Measurements from ENCODE around the gene ATP11A. TPM values are rescaled to one million over a fixed set of nuclear protein-coding genes. Genes with fewer than 3 reads are reported as not detected.

ATP11A gene
- total and polyA plus RNA-seq, 2 experiments from 2014 or later: 12.3 to 52.6 TPM

DNA sequence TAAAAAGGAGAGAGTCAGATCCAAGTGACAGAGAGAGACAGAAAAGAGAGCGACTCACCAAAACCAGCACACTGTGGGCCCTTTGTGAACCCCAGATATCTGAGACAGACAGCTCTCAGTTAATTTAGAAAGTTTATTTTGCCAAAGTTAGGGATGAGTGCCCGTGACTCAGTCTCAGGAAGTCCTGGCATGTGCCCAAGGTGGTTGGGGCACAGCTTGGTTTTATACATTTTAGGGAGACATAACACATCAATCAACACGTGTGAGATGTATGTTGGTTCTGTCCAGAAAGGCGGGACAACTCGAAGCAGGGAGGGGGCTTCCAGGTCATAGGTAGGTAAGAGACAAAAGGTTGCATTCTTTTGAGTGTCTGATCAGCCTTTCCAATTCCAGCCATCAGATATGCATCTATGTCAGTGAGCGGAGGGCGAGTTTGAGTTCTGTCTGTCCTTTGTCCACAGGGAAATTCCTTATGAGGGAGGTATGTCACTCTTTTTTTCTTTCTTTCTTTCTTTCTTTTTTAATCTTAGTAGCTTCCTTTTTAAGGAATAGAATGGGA lies 37.2 kb upstream of the ATP11A start:
- Mint-ChIP-seq H3K27me3 (ENCODE audit: insufficient read depth, low read depth, poor library complexity) (peaks cover 15% of the 10 kb centered on the region), H3K36me3 (ENCODE audit: low read depth) (no peaks in the 10 kb centered on the region), H3K4me3 (no peak overlapping the region), H3K27ac (no peak overlapping the region; the same call in 1 of the 2 replicates), H3K4me1 (peaks cover 13% of the 10 kb centered on the region; the same call in 2 of the 3 replicates), H3K9me3 (no peaks in the 10 kb centered on the region)
- no peaks in the 10 kb centered on the region for H3K36me3 ChIP-seq (ENCODE audit: insufficient read depth)
- no peaks in the 10 kb centered on the region for H3K27me3 ChIP-seq (ENCODE audit: insufficient read depth)
- no peaks in the 10 kb centered on the region for H3K79me2 ChIP-seq (replicated peaks; ENCODE audit: insufficient read depth)
- ATAC-seq (no peak), DNase-seq (ENCODE audit: low spot score) (no peak)
- H3F3A ChIP-seq (replicated peaks; ENCODE audit: low read depth): no peaks in the 10 kb centered on the region
- H3K9me2 ChIP-seq (ENCODE audit: insufficient read depth): no peaks in the 10 kb centered on the region
- H3K4me1 ChIP-seq (ENCODE audit: insufficient read depth): peaks cover 9% of the 10 kb centered on the region
- H3K4me2 ChIP-seq: no peak overlapping the region
- H2AFZ ChIP-seq: peak overlapping the region; percentile 81; the same call in 1 of the 2 replicates
- H3K27ac ChIP-seq (ENCODE audit: low read depth): no peak overlapping the region
- no peaks in the 10 kb centered on the region for H4K20me1 ChIP-seq (replicated peaks; ENCODE audit: insufficient read depth)
- no peak for TF ChIP-seq EZH2 (IDR thresholded peaks at IDR 0.05; ENCODE audit: low read depth, unreplicated experiment)
- no peak for TF ChIP-seq JUNB (IDR thresholded peaks at IDR 0.05; ENCODE audit: unreplicated experiment)
- no peak overlapping the region for H3K4me3 ChIP-seq

DNA sequence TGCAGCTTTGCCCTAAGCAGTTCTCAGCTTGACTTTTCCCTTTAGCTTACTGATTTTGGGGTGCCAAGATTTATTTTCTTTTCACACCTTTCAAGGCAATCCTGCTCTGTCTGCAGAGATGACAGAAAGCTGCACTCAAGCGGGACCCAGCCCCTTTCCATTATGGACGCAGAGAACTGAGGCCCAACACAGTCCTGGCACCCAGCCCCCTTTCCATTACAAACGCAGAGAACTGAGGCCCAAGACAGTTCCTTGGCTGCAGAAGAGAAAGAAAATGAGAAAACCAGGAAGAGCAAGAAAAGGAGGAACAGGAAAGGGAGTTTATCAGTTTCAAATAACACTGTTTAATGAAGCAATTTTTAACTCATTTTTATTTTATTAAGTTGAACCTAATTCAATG lies 36.8 kb upstream of the ATP11A start:
- no peak overlapping the region for H3K27ac ChIP-seq (ENCODE audit: low read depth)
- no peak overlapping the region for H3K4me3 ChIP-seq
- no peak overlapping the region for H2AFZ ChIP-seq
- H3K27me3 Mint-ChIP-seq (ENCODE audit: insufficient read depth, low read depth, poor library complexity): peaks cover 11% of the 10 kb centered on the region
- H3K79me2 ChIP-seq (replicated peaks; ENCODE audit: insufficient read depth): no peaks in the 10 kb centered on the region
- no peak overlapping the region for H3K4me2 ChIP-seq
- no peaks in the 10 kb centered on the region for H4K20me1 ChIP-seq (replicated peaks; ENCODE audit: insufficient read depth)
- no peaks in the 10 kb centered on the region for H3K36me3 ChIP-seq (ENCODE audit: insufficient read depth)
- H3F3A ChIP-seq (replicated peaks; ENCODE audit: low read depth): no peaks in the 10 kb centered on the region
- no peaks in the 10 kb centered on the region for H3K27me3 ChIP-seq (ENCODE audit: insufficient read depth)
- no peak overlapping the region; the same call in 1 of the 2 replicates for H3K27ac Mint-ChIP-seq
- ATAC-seq (no peak), DNase-seq (ENCODE audit: low spot score) (no peak)
- H3K9me2 ChIP-seq (ENCODE audit: insufficient read depth): no peaks in the 10 kb centered on the region
- peaks cover 7% of the 10 kb centered on the region for H3K4me1 ChIP-seq (ENCODE audit: insufficient read depth)
- TF ChIP-seq EZH2phosphoT487 (IDR thresholded peaks at IDR 0.05; ENCODE audit: unreplicated experiment) (no peak), JUNB (IDR thresholded peaks at IDR 0.05; ENCODE audit: unreplicated experiment) (no peak), POLR2AphosphoS5 (IDR thresholded peaks at IDR 0.05; ENCODE audit: low read depth) (no peak)
- TF ChIP-seq, protein P1, sequence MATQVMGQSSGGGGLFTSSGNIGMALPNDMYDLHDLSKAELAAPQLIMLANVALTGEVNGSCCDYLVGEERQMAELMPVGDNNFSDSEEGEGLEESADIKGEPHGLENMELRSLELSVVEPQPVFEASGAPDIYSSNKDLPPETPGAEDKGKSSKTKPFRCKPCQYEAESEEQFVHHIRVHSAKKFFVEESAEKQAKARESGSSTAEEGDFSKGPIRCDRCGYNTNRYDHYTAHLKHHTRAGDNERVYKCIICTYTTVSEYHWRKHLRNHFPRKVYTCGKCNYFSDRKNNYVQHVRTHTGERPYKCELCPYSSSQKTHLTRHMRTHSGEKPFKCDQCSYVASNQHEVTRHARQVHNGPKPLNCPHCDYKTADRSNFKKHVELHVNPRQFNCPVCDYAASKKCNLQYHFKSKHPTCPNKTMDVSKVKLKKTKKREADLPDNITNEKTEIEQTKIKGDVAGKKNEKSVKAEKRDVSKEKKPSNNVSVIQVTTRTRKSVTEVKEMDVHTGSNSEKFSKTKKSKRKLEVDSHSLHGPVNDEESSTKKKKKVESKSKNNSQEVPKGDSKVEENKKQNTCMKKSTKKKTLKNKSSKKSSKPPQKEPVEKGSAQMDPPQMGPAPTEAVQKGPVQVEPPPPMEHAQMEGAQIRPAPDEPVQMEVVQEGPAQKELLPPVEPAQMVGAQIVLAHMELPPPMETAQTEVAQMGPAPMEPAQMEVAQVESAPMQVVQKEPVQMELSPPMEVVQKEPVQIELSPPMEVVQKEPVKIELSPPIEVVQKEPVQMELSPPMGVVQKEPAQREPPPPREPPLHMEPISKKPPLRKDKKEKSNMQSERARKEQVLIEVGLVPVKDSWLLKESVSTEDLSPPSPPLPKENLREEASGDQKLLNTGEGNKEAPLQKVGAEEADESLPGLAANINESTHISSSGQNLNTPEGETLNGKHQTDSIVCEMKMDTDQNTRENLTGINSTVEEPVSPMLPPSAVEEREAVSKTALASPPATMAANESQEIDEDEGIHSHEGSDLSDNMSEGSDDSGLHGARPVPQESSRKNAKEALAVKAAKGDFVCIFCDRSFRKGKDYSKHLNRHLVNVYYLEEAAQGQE (IDR thresholded peaks at IDR 0.05; ENCODE audit: unreplicated experiment): no peak
- TF ChIP-seq, protein P2, sequence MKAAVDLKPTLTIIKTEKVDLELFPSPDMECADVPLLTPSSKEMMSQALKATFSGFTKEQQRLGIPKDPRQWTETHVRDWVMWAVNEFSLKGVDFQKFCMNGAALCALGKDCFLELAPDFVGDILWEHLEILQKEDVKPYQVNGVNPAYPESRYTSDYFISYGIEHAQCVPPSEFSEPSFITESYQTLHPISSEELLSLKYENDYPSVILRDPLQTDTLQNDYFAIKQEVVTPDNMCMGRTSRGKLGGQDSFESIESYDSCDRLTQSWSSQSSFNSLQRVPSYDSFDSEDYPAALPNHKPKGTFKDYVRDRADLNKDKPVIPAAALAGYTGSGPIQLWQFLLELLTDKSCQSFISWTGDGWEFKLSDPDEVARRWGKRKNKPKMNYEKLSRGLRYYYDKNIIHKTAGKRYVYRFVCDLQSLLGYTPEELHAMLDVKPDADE (IDR thresholded peaks at IDR 0.05): no peak
- peaks cover 9% of the 10 kb centered on the region; the same call in 2 of the 3 replicates for H3K4me1 Mint-ChIP-seq
- no peaks in the 10 kb centered on the region for H3K9me3 Mint-ChIP-seq
- H3K4me3 Mint-ChIP-seq: no peak overlapping the region
- H3K36me3 Mint-ChIP-seq (ENCODE audit: low read depth): no peaks in the 10 kb centered on the region

Data from GM23338 (cell line).